C4-2B (cell line): Measurements from ENCODE around the gene BUB1.
"Not testable (repeated sequence)": the region's sequence is repeated elsewhere in the genome, so short reads cannot be mapped to it uniquely, and the experiment has no call there.

ENCODE experiments used
- H3K27ac ChIP-seq: fragments of 450-650 bp; 2 replicates; pipeline ENCODE4 v1.5.1; 2017
- CTCF ChIP-seq: fragments of 450-650 bp; conservative IDR thresholded peaks from 2 replicates; pipeline ENCODE4 v1.5.1; 2017; ENCODE audit warnings: mild to moderate bottlenecking
- ZFX ChIP-seq: fragments of 450-650 bp; IDR thresholded peaks from 2 replicates; pipeline ENCODE4 v1.6.1; 2017

BUB1 gene

GRCh38 chr2:110707386-110707965 is 29.6 kb upstream of the BUB1 start:
- no peak for TF ChIP-seq CTCF
- TF ChIP-seq ZFX = no peak

GRCh38 chr2:110702514-110703380 is 24.9 kb upstream of the BUB1 start:
- no peak overlapping the region for H3K27ac ChIP-seq
- TF ChIP-seq CTCF = no peak
- no peak for TF ChIP-seq ZFX

More at GRCh38 chr2:110707386-110707965, 29.6 kb upstream of the BUB1 start:
- H3K27ac ChIP-seq = no peak overlapping the region

- H3K27ac ChIP-seq = not testable (repeated sequence)
These were observed 20.4 kb upstream of the BUB1 start for GRCh38 chr2:110698253-110698652.

GRCh38 chr2:110695146-110695898 is 17.5 kb upstream of the BUB1 start:
- not testable (repeated sequence) for H3K27ac ChIP-seq

GRCh38 chr2:110691612-110692258 is 13.9 kb upstream of the BUB1 start:
- TF ChIP-seq ZFX = no peak
- TF ChIP-seq CTCF = no peak
- H3K27ac ChIP-seq = no peak overlapping the region

GRCh38 chr2:110690083-110690965 is 12.5 kb upstream of the BUB1 start:
- TF ChIP-seq CTCF = no peak
- H3K27ac ChIP-seq = no peak overlapping the region

GRCh38 chr2:110688594-110689091 is 10.8 kb upstream of the BUB1 start:
- TF ChIP-seq ZFX = no peak
- TF ChIP-seq CTCF = no peak
- no peak overlapping the region for H3K27ac ChIP-seq

GRCh38 chr2:110687775-110688484 is 10.1 kb upstream of the BUB1 start:
- not testable (repeated sequence) for H3K27ac ChIP-seq
